Hippocampal formation (tissue), 2 donors: ENCODE results near the gene C1orf105.
"Not testable (repeated sequence)": the region's sequence is repeated elsewhere in the genome, so short reads cannot be mapped to it uniquely, and the experiment has no call there.

ENCODE experiments used
- DNase-seq, 2 donors: peaks; one replicate each; lab custom pipeline; 2025; lab: John Stamatoyannopoulos, UW

Gene C1orf105

GRCh38 chr1:172420385-172420784, at the start of gene C1orf105:
Gene C1orf105 (plus strand): TSS chr1:172420685. CDS start chr1:172420886, 201 bp downstream.
- no peak for DNase-seq

GRCh38 chr1:172371646-172372045, 48.8 kb upstream of the C1orf105 start:
- DNase-seq: not testable (repeated sequence)

- DNase-seq: no peak
Observed at GRCh38 chr1:172373864-172374263, 46.6 kb upstream of the C1orf105 start.

DNA sequence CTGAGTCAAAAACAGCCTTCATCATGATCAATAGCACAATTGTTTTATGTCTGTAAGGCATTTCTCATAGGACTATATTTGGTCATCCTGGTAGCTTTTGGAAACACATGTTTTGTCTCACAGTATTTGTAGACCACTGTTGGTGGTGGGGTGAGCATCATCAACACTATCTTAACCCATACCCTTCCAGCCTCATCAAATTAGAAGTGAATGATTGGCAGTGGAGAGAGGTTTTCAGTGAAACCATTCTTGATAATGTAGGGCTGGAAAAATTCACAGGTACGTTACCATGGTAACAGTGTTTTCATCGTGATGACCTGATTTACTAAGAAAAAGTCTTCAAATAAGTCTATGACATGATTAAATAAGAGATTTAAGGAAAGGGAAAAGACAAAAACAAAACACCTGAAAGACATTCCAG, 45.3 kb upstream of the C1orf105 start:
- DNase-seq: no peak

DNA sequence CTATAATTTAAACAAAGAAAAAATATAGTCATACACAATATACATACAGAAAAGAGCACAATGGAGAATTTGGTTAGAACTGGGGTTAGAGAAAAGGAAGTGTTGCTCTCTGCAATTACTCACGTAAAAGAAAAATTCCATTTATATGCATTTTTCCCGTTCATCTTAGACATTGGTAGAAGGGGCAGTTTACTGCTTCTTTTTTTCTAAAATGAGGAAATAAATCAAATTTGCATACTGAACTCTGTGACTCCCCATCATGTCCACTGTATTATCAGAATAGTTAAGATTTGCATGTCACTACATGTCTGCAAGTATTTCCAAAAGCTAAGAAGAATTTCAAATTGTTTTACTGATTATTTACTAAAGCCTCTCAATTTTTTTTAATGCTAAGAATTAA, 44.1 kb upstream of the C1orf105 start:
- no peak for DNase-seq

DNA sequence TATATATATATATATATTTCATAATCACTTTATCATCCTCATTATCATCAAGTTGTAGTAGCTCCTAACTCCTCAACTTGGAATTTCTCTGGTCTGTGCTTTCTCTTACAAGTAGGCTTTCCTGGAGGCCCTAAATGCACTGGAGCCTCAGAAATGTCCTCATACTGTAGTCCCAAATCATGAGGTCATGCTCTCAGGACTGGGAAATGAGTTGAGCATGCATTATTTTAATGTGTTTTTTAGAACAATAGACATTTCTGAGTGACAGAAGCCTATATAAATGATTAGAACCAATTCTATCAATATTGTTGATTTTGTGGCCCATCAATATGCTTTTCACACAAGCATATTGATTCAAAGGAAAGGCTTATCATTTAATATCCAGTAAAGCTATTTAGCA, 42.9 kb upstream of the C1orf105 start:
- no peak for DNase-seq

- no peak for DNase-seq
Observed at GRCh38 chr1:172378109-172378760, 42.2 kb upstream of the C1orf105 start.

- DNase-seq: no peak
Observed at GRCh38 chr1:172380441-172381244, 39.8 kb upstream of the C1orf105 start.

- DNase-seq: no peak
Observed at GRCh38 chr1:172381946-172382345, 38.5 kb upstream of the C1orf105 start.

- DNase-seq: no peak
Observed at GRCh38 chr1:172382406-172382805, 38.1 kb upstream of the C1orf105 start.

GRCh38 chr1:172382990-172383389, 37.5 kb upstream of the C1orf105 start:
- no peak for DNase-seq

DNA sequence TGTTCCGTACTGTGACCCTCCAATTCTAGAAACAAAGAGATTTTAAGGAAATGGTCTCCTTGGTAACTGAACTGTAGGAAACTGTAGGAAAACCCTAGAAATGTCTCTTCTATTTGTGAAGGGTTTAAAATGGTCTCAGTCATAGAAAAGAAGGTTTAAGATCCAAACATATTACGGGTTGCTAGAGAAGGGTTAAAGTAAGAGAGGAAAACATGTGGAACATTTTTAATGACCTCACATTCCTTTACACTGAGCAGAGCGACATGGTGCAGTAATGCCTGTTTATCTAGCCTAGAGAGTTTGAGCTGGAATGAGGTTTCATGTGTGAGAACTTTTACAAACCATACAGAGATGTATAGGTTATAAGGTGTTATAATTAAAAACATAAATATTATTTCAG, 36.9 kb upstream of the C1orf105 start:
- no peak for DNase-seq

GRCh38 chr1:172384656-172385055, 35.8 kb upstream of the C1orf105 start:
- DNase-seq: no peak

- DNase-seq: no peak
Observed at GRCh38 chr1:172386046-172386445, 34.4 kb upstream of the C1orf105 start.

GRCh38 chr1:172388490-172388889, 32.0 kb upstream of the C1orf105 start:
- DNase-seq: no peak

DNA sequence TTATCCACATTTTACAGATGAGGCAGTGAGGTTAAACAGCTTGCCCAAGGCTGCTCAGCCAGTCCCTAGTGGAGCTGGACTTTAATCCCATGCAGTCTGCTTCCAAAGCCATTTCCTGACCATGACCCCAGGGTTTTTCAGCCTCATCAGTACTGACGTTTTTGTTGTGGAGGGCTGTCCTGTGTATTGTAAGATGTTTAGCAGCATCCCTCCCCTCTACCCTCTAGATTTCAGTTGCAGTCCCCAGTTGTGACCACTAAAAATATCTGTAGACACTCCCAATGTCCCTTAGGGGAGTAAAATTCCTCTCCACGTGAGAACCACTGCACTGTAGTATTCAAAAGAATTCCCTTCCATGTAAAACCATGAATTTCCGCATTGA, 30.2 kb upstream of the C1orf105 start:
- DNase-seq: no peak

DNA sequence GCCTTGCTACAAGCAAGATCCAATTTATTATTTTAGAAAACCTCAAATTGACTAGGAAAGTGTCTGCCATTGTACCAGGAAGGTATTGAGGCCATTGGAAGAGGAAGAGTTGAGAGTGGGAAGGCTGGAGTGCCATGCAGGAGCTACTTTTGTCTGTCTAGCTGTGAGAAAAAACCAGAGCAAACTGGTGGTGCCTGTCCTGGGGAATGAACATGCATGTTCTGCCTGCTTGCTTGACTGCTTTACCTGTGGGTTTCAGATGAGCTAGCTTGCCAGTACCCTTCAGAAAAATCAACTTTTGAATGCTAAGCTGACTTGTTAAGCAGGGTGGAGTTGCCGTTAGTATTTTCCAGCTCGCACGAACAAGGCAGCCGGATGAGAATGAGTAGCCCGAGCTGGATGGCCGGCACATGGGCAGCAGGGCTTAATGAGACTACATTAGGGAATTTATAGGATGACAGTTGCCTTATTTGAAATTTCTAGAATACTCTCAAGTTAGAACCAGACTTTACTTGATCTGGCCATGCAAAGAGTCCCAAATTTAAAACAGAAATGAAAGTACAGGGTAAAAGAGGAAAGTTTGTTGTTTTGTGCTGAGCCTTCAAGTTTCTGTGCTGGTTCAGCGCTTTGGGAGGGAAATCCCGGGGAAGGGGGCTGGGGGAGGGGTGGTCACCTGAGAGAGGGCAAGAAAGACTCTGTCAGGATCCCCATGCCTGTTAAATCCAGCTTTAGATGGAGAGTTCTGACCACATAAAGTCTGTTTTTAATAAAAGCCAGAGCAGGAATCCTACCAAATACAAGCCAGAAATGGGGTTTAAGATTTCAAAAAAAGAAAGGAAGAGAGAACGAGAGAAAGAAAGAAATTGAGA, 29.6 kb upstream of the C1orf105 start:
- DNase-seq: peak in 1 of 2 donors; percentile 20

GRCh38 chr1:172391976-172392375, 28.5 kb upstream of the C1orf105 start:
- DNase-seq: no peak

- peak in 1 of 2 donors; percentile 24 for DNase-seq
Observed at GRCh38 chr1:172393354-172393753, 27.1 kb upstream of the C1orf105 start.

DNA sequence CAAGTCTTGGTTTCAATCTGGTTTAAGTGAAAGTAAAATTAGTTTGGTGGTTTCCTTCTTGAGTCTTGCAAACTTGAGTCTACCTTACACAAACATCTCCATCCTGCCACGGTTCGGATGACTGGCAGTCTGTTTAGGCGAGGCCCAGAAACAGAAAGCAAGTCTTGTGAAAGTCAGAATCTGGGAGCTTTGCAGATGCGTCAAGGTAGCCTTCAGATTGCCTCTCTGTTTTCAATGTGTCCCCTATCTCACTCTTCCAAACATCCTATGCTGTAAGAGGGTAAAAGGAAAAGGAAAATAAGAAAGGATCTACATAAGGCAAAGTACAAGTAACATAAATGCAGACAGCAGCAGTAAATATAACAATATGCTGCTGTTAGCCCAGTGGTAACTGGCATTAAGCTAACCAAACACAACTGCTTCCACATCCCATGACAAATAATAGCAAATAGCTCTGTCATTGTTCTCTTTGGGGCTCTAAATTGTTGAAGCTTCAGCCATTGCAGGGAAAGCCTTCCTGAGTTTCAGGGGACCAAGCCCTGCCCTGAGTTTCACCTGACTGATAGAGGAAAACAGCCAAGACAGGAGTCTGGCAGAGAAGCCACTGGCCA, 26.2 kb upstream of the C1orf105 start:
- DNase-seq: peak; percentile 21 to 33

DNA sequence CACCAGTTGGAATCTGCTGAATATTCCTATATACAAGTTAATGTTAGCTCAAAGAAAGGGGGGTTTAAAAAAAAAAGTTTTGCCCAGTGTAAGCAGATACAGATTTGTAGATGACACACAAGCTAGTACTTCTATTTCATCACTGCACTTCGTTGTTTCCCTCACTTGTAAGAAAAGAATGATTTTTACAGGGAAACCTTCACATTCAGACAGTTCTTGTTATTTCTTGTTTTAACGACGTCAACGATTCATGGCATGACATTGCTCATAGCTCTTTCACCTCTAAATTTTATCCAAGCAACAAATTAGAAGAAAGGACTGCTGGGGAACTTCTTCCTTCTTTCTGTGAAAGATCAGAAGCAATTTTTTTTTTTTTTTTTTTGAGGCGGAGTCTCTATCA, 25.7 kb upstream of the C1orf105 start:
- no peak for DNase-seq

DNA sequence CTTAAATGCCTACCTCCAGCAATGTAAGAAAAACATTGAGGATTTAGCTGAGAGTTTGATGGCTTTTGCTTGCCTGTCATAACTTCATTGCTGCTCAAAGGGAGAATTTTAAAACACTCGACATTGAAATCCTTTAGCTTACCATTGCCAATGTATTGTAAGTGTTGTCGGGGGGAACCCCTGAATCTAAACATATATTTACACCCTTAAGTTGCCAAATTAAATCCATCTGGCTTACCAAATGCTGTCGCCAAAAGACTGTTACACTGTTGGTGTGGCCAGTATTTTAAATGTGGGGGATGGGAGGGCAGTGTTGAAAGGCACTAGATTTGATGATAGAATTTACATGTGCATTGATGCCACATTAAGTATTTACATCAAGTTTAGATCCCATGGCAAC, 24.9 kb upstream of the C1orf105 start:
- DNase-seq: no peak
